Stomach smooth muscle (tissue), 2 donors: ENCODE results near the gene GRAMD2A.

Source experiments
- H3K27ac ChIP-seq: one replicate; pipeline ENCODE4 v1.7.0; 2013; ENCODE audit warnings: mild to moderate bottlenecking, low read length, inconsistent platforms
- H3K27me3 ChIP-seq, 2 donors: one replicate each; pipeline ENCODE4 v1.7.0; 2013; ENCODE audit warnings: low read length in 2 of 2; ENCODE audit not compliant: insufficient read depth in 2 of 2, control insufficient read depth in 1 of 2
- H3K36me3 ChIP-seq, 2 donors: one replicate each; pipeline ENCODE4 v1.7.0; 2013; ENCODE audit warnings: low read length in 2 of 2; ENCODE audit not compliant: control insufficient read depth in 2 of 2, insufficient read depth in 2 of 2
- H3K4me1 ChIP-seq: one replicate; pipeline ENCODE4 v1.7.0; 2013; ENCODE audit warnings: low read length; ENCODE audit not compliant: control insufficient read depth, insufficient read depth
- H3K4me3 ChIP-seq, 2 donors: one replicate each; pipeline ENCODE4 v1.7.0; 2013; ENCODE audit warnings: low read length in 2 of 2
- H3K9ac ChIP-seq, 2 donors: one replicate each; pipeline ENCODE4 v1.7.0; 2013; ENCODE audit warnings: low read length in 2 of 2, mild to moderate bottlenecking in 1 of 2
- H3K9me3 ChIP-seq, 2 donors: one replicate each; pipeline ENCODE4 v1.7.0; 2013; ENCODE audit warnings: low read length in 2 of 2; ENCODE audit not compliant: control insufficient read depth in 2 of 2
- donor health status: healthy.
- donor health status: Pancreatic carcinoma.

Gene GRAMD2A

DNA sequence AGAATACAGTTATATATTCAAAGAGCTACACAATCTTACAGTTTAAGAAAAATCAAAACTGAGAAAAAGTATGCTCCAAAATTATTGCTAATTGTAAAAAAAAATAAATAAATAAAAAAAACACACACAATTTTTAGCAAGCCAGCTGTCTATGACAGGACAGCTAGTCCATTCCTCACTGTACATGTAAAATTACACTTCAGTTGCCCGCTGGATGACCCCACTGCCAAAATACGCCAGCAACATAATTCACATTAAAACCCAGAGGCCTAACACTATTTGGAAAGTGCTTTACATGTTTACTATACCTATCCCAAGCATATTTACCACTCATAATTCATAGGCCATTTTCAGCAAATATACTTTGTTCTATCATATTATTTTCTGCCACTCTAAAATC is 85.5 kb downstream of the GRAMD2A start:
- H3K27me3 ChIP-seq: no peaks in the 10 kb centered on the region
- no peak overlapping the region for H3K9ac ChIP-seq
- H3K4me3 ChIP-seq: no peak overlapping the region
- no peaks in the 10 kb centered on the region for H3K36me3 ChIP-seq
- H3K9me3 ChIP-seq: no peaks in the 10 kb centered on the region
- H3K27ac ChIP-seq: no peak overlapping the region
- H3K4me1 ChIP-seq: no peaks in the 10 kb centered on the region

DNA sequence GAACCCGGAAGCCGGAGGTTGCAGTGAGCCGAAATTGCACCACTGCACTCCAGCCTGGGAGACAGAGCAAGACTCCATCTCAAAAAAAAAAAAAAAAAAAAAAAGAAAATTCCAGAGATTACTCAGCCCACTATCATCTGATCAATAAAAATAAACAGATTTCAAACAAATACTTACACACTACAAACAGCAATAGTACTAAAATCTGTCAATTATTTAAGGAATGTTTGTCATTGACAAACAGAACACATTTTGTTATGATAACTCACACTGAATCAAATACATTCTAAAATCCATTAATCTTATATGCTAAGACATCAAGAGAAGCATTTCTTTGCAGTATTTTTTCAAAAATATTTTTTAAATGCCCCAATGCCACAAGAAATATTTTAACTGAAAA is 87.2 kb downstream of the GRAMD2A start:
- H3K27ac ChIP-seq: no peak overlapping the region
- no peaks in the 10 kb centered on the region for H3K4me1 ChIP-seq
- H3K9ac ChIP-seq: no peak overlapping the region

More for the DNA sequence above, 87.2 kb downstream of the GRAMD2A start:
- no peaks in the 10 kb centered on the region for H3K36me3 ChIP-seq
- H3K27me3 ChIP-seq: no peaks in the 10 kb centered on the region
- no peak overlapping the region for H3K4me3 ChIP-seq
- no peaks in the 10 kb centered on the region for H3K9me3 ChIP-seq
